ENCODE measurements around the gene ZFP69B. TPM values are rescaled to one million over a fixed set of nuclear protein-coding genes. Genes with fewer than 3 reads are reported as not detected.

ZFP69B gene
- 1 to 10 TPM in 2 of 4 donors, under 1 TPM in 2; 0.33 to 1.1 (median 0.70) TPM for total RNA-seq

- TF ChIP-seq CTCF (IDR thresholded peaks at IDR 0.05; ENCODE audit: low read depth), result no peak
Measured at GRCh38 chr1:40449684-40450494, at the start of gene ZFP69B. ZFP69B (plus strand) TSS chr1:40450476; CDS start chr1:40450962, 486 bp downstream.

GRCh38 chr1:40401473-40402201 is 48.6 kb upstream of the ZFP69B start:
- TF ChIP-seq CTCF (IDR thresholded peaks at IDR 0.05; ENCODE audit: low read depth), result no peak

- no peak for TF ChIP-seq CTCF (IDR thresholded peaks at IDR 0.05; ENCODE audit: low read depth)
Measured at GRCh38 chr1:40404670-40405462, 45.4 kb upstream of the ZFP69B start.

- TF ChIP-seq CTCF (IDR thresholded peaks at IDR 0.05; ENCODE audit: low read depth), result no peak
Measured at GRCh38 chr1:40405812-40406211, 44.5 kb upstream of the ZFP69B start.

GRCh38 chr1:40407453-40407852 is 42.8 kb upstream of the ZFP69B start:
- no peak for TF ChIP-seq CTCF (IDR thresholded peaks at IDR 0.05; ENCODE audit: low read depth)

- TF ChIP-seq CTCF (IDR thresholded peaks at IDR 0.05; ENCODE audit: low read depth), result no peak
Measured at GRCh38 chr1:40409467-40409866, 40.8 kb upstream of the ZFP69B start.
